Osteoblast (primary cell): ENCODE data around the gene STARD9. TPM values are rescaled to one million over a fixed set of nuclear protein-coding genes. Genes with fewer than 3 reads are reported as not detected.
A peak's percentile ranks its signal among the peaks of the same experiment; 100 is the strongest.

Experiments used
- DNase-seq: peaks from one replicate; pipeline ENCODE4 v3.0.0; 2011; ENCODE audit warnings: low spot score, mixed read lengths; ENCODE audit not compliant: insufficient read length; ENCODE audit errors: missing footprints
- H2AFZ ChIP-seq: 2 replicates; pipeline ENCODE4 v1.6.0; 2011; ENCODE audit warnings: mild to moderate bottlenecking, low read length
- H3K27ac ChIP-seq: 2 replicates; pipeline ENCODE4 v1.5.1; 2011; ENCODE audit warnings: mild to moderate bottlenecking, low read depth, low read length, moderate library complexity
- H3K27me3 ChIP-seq: 2 replicates; pipeline ENCODE4 v1.6.0; 2012; ENCODE audit warnings: mild to moderate bottlenecking, control low read depth, inconsistent platforms, low read length, moderate library complexity; ENCODE audit not compliant: insufficient read depth
- H3K36me3 ChIP-seq: 2 replicates; pipeline ENCODE4 v1.5.1; 2011; ENCODE audit warnings: mild to moderate bottlenecking, low read length, control low read depth, moderate library complexity; ENCODE audit not compliant: insufficient read depth
- H3K4me1 ChIP-seq: 2 replicates; pipeline ENCODE4 v1.5.1; 2011; ENCODE audit warnings: mild to moderate bottlenecking, low read length, control low read depth, moderate library complexity; ENCODE audit not compliant: insufficient read depth
- H3K4me2 ChIP-seq: 2 replicates; pipeline ENCODE4 v1.6.0; 2011; ENCODE audit warnings: mild to moderate bottlenecking, low read length; ENCODE audit not compliant: insufficient read depth
- H3K4me3 ChIP-seq: fragments of 200-600 bp; sonication (generic); 3 replicates; pipeline ENCODE4 v1.5.1; 2012; ENCODE audit warnings: mild to moderate bottlenecking, low read length, inconsistent platforms; ENCODE audit not compliant: insufficient read depth
- H3K79me2 ChIP-seq: 2 replicates; pipeline ENCODE4 v1.6.0; 2012; ENCODE audit warnings: mild to moderate bottlenecking, low read length, control low read depth, inconsistent platforms; ENCODE audit not compliant: insufficient read depth
- H3K9me3 ChIP-seq: 2 replicates; pipeline ENCODE4 v1.5.1; 2011; ENCODE audit warnings: low read depth, low read length, control low read depth
- H4K20me1 ChIP-seq: 2 replicates; pipeline ENCODE4 v1.6.0; 2012; ENCODE audit warnings: mild to moderate bottlenecking, low read length, control low read depth; ENCODE audit not compliant: insufficient read depth
- CTCF ChIP-seq: IDR thresholded peaks from 2 replicates; pipeline ENCODE4 v1.5.1; 2011; ENCODE audit warnings: mild to moderate bottlenecking, low read depth, low read length, moderate library complexity; ENCODE audit errors: extremely low read depth
- total RNA-seq: library from RNA; depleted of rRNA; stranded (reverse); fragments of >200 nt; gene quantifications from 2 replicates; pipeline ENCODE4 v1.2.3, GENCODE V29; 2012

STARD9 gene
- total RNA-seq, 1 donor = 9.4 TPM

GRCh38 chr15:42735382-42736165 is 160.2 kb downstream of the STARD9 start:
- Histone ChIP-seq H3K4me1 (peaks cover 11% of the 10 kb centered on the region), H3K27ac (no peak overlapping the region), H3K27me3 (no peaks in the 10 kb centered on the region), H2AFZ (peak overlapping the region; percentile 13), H3K9me3 (no peaks in the 10 kb centered on the region), H3K4me2 (peak overlapping the region; percentile 72), H3K79me2 (peaks cover 26% of the 10 kb centered on the region), H3K4me3 (peak overlapping the region; percentile 92), H4K20me1 (peaks cover 18% of the 10 kb centered on the region), H3K36me3 (peaks cover 39% of the 10 kb centered on the region)
- TF ChIP-seq CTCF = no peak
- DNase-seq = peak; percentile 66

- peaks cover 32% of the 10 kb centered on the region for H3K36me3 ChIP-seq
- peak; percentile 87 for DNase-seq
- peak overlapping the region; percentile 92 for H3K4me3 ChIP-seq
- H3K79me2 ChIP-seq = peaks cover 26% of the 10 kb centered on the region
- no peaks in the 10 kb centered on the region for H3K9me3 ChIP-seq
- H2AFZ ChIP-seq = peak overlapping the region; percentile 80
- H4K20me1 ChIP-seq = peaks cover 15% of the 10 kb centered on the region
- no peaks in the 10 kb centered on the region for H3K27me3 ChIP-seq
- peak overlapping the region; percentile 72 for H3K4me2 ChIP-seq
- H3K27ac ChIP-seq = peak overlapping the region; percentile 43
- H3K4me1 ChIP-seq = peaks cover 11% of the 10 kb centered on the region
- no peak for TF ChIP-seq CTCF
Observed at GRCh38 chr15:42736178-42736792, 160.9 kb downstream of the STARD9 start.

GRCh38 chr15:42736793-42737528 is 161.6 kb downstream of the STARD9 start, which contains the start of gene CDAN1:
TSS of gene CDAN1 (minus strand) at chr15:42737128. CDS start at chr15:42737102, 26 bp downstream.
- no peaks in the 10 kb centered on the region for H3K9me3 ChIP-seq
- no peak for TF ChIP-seq CTCF
- H3K4me3 ChIP-seq = peak within 1 kb of the TSS; percentile 92
- H3K4me2 ChIP-seq = peak within 1 kb of the TSS; percentile 93
- H4K20me1 ChIP-seq = peaks cover 15% of the 10 kb centered on the region
- peaks cover 27% of the 10 kb centered on the region for H3K36me3 ChIP-seq
- peak within 1 kb of the TSS; percentile 96 for H2AFZ ChIP-seq
- peaks cover 26% of the 10 kb centered on the region for H3K79me2 ChIP-seq
- peak within 1 kb of the TSS; percentile 86 for H3K27ac ChIP-seq
- H3K4me1 ChIP-seq = peaks cover 11% of the 10 kb centered on the region
- H3K27me3 ChIP-seq = no peaks in the 10 kb centered on the region
- DNase-seq = peak; percentile 100
